Brain microvascular endothelial cell (primary cell): Measurements from ENCODE around the gene WDR70.
"Not testable (repeated sequence)": the region's sequence is repeated elsewhere in the genome, so short reads cannot be mapped to it uniquely, and the experiment has no call there.

Experiments
- DNase-seq: peaks from one replicate; pipeline ENCODE4 v3.0.0-alpha.2; 2020
- H3K27ac ChIP-seq: fragments of 250-450 bp; sonication (Bioruptor Pico); 2 replicates; pipeline ENCODE4 v1.5.1; 2020; ENCODE audit warnings: mild to moderate bottlenecking, moderate library complexity
- H3K27me3 ChIP-seq: fragments of 250-450 bp; sonication (Bioruptor Pico); replicated peaks from 2 replicates; pipeline ENCODE4 v1.5.1; 2020; ENCODE audit warnings: mild to moderate bottlenecking
- H3K36me3 ChIP-seq: fragments of 250-450 bp; sonication (Bioruptor Pico); replicated peaks from 2 replicates; pipeline ENCODE4 v1.5.1; 2020; ENCODE audit warnings: mild to moderate bottlenecking
- H3K4me3 ChIP-seq: 2 replicates; pipeline ENCODE4 v1.5.1; 2011; ENCODE audit warnings: low read depth, mild to moderate bottlenecking, control low read depth, low read length, moderate library complexity
- CTCF ChIP-seq: IDR thresholded peaks from 2 replicates; pipeline ENCODE4 v1.5.1; 2011; ENCODE audit warnings: low read depth, mild to moderate bottlenecking, moderate library complexity, low read length, control low read depth, inconsistent platforms; ENCODE audit errors: missing control alignments
- in situ Hi-C: cut with HindIII; loops from 2 replicates; pipeline ENCODE4 v1.10.0; 2017; ENCODE audit warnings: low sequenced_read_pairs, low pct_ligation_motif_present

WDR70 gene

DNA sequence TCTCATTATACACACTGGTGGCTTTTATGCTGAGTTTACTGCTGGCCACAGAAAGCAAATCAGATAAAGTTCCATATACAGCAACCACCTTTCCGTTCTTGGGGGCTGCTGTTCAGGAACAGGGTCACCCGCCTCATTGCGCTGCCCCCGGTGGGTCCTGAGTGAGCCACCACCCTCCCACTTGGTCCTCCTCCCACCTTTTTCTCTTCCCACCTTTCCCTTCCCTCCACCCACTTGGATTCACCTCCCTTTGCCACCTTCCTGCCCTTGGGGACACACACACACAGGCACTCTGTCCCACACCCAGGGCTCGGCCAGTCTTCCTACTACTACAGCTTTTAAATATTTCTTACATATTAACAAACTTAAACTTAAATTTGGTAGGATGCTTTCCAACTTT, 127.6 kb downstream of the WDR70 start:
- in situ Hi-C loops: no loop called here
- H3K4me3 ChIP-seq: no peak overlapping the region
- no peaks in the 10 kb centered on the region for H3K27me3 ChIP-seq
- no peak for DNase-seq
- no peak overlapping the region for H3K27ac ChIP-seq
- TF ChIP-seq CTCF: no peak
- H3K36me3 ChIP-seq: no peaks in the 10 kb centered on the region

GRCh38 chr5:37511646-37512045, 132.5 kb downstream of the WDR70 start:
- TF ChIP-seq CTCF: no peak
- in situ Hi-C loops: no loop called here
- H3K27ac ChIP-seq: no peak overlapping the region
- no peak overlapping the region for H3K4me3 ChIP-seq
- H3K36me3 ChIP-seq: no peaks in the 10 kb centered on the region
- no peak for DNase-seq
- no peaks in the 10 kb centered on the region for H3K27me3 ChIP-seq

GRCh38 chr5:37514946-37515345, 135.8 kb downstream of the WDR70 start:
- Histone ChIP-seq H3K27ac (no peak overlapping the region), H3K4me3 (no peak overlapping the region), H3K36me3 (no peaks in the 10 kb centered on the region), H3K27me3 (no peaks in the 10 kb centered on the region)
- TF ChIP-seq CTCF: no peak
- no peak for DNase-seq
- in situ Hi-C loops: no loop called here

- H3K36me3 ChIP-seq: no peaks in the 10 kb centered on the region
- H3K27me3 ChIP-seq: no peaks in the 10 kb centered on the region
- H3K27ac ChIP-seq: no peak overlapping the region
- DNase-seq: no peak
- in situ Hi-C loops: no loop called here
- TF ChIP-seq CTCF: no peak
- H3K4me3 ChIP-seq: no peak overlapping the region
These were observed 138.6 kb downstream of the WDR70 start for GRCh38 chr5:37517686-37518085.

DNA sequence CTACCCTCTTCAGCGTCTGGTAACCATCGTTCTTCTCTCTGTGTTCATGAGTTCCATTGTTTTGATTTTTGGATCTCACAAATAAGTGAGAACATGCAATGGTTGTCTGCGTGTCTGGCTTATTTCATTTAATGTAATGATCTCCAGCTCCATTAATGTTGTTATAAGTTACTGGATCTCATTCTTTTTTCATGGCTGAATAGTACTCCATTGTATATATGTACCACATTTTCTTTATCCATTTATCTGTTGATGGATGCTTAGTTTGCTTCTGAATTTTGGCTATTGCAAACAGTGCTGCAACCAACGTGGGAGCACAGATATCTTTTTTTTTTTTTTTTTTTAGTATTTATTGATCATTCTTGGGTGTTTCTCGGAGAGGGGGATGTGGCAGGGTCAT, 139.2 kb downstream of the WDR70 start:
- DNase-seq, H3K4me3 ChIP-seq, H3K27me3 ChIP-seq, in situ Hi-C loops, H3K36me3 ChIP-seq, H3K27ac ChIP-seq: not testable (repeated sequence)

DNA sequence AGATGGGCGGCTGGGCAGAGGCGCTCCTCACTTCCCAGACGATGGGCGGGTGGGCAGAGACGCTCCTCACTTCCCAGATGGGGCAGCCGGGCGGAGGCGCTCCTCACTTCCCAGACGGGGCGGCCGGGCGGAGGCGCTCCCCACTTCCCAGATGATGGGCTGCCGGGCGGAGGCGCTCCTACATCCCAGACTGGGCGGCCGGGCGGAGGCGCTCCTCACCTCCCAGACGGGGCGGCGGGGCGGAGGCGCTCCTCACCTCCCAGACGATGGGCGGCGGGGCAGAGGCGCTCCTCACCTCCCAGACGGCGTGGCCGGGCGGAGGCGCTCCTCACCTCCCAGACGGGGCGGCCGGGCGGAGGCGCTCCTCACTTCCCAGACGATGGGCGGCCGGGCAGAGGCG, 140.2 kb downstream of the WDR70 start:
- Histone ChIP-seq H3K27me3 (no peaks in the 10 kb centered on the region), H3K36me3 (no peaks in the 10 kb centered on the region), H3K27ac (no peak overlapping the region), H3K4me3 (no peak overlapping the region)
- no peak for DNase-seq
- TF ChIP-seq CTCF: no peak
- in situ Hi-C loops: no loop called here
